Measurements from ENCODE around the gene INPP5B.

INPP5B gene

GRCh38 chr1:37951041-37951782, 4.4 kb upstream of the INPP5B start:
- Histone ChIP-seq H3K9me3 (ENCODE audit: insufficient read depth, low read depth, low read length) (no peaks in the 10 kb centered on the region), H3K27me3 (ENCODE audit: insufficient read depth, low read length, poor library complexity, severe bottlenecking) (no peaks in the 10 kb centered on the region), H4K20me1 (ENCODE audit: insufficient read depth, low read length, poor library complexity, severe bottlenecking) (no peaks in the 10 kb centered on the region), H3K79me2 (ENCODE audit: insufficient read depth, low read length) (no peaks in the 10 kb centered on the region), H3K4me2 (ENCODE audit: low read depth, low read length, poor library complexity, severe bottlenecking) (no peak overlapping the region), H3K9ac (ENCODE audit: low read depth, low read length, poor library complexity, severe bottlenecking) (no peak overlapping the region), H3K4me3 (ENCODE audit: low read length, poor library complexity, severe bottlenecking) (no peak overlapping the region), H3K36me3 (ENCODE audit: insufficient read depth, low read length) (no peaks in the 10 kb centered on the region; the same call in 1 of the 2 replicates), H3F3A (ENCODE audit: low read depth) (no peaks in the 10 kb centered on the region), H2AFZ (ENCODE audit: low read length) (no peak overlapping the region), H3K9me2 (replicated peaks; ENCODE audit: low read depth, low read length) (no peaks in the 10 kb centered on the region), H3K4me1 (ENCODE audit: insufficient read depth, low read length, poor library complexity, severe bottlenecking) (no peaks in the 10 kb centered on the region)
- no peak for TF ChIP-seq EZH2phosphoT487 (IDR thresholded peaks at IDR 0.05; ENCODE audit: borderline replicate concordance)
- no peak for TF ChIP-seq CTCF (conservative IDR thresholded peaks at IDR 0.05; ENCODE audit: low read length)

GRCh38 chr1:37949524-37950152, 2.8 kb upstream of the INPP5B start:
- Histone ChIP-seq H3K9ac (ENCODE audit: low read depth, low read length, poor library complexity, severe bottlenecking) (no peak overlapping the region), H3K36me3 (ENCODE audit: insufficient read depth, low read length) (no peaks in the 10 kb centered on the region), H3K27me3 (ENCODE audit: insufficient read depth, low read length, poor library complexity, severe bottlenecking) (no peaks in the 10 kb centered on the region), H3K9me3 (ENCODE audit: insufficient read depth, low read depth, low read length) (no peaks in the 10 kb centered on the region), H3F3A (ENCODE audit: low read depth) (no peaks in the 10 kb centered on the region), H2AFZ (ENCODE audit: low read length) (no peak overlapping the region), H3K4me3 (ENCODE audit: low read length, poor library complexity, severe bottlenecking) (no peak overlapping the region), H3K79me2 (ENCODE audit: insufficient read depth, low read length) (no peaks in the 10 kb centered on the region), H3K4me1 (ENCODE audit: insufficient read depth, low read length, poor library complexity, severe bottlenecking) (no peaks in the 10 kb centered on the region), H3K9me2 (replicated peaks; ENCODE audit: low read depth, low read length) (no peaks in the 10 kb centered on the region), H4K20me1 (ENCODE audit: insufficient read depth, low read length, poor library complexity, severe bottlenecking) (no peaks in the 10 kb centered on the region), H3K4me2 (ENCODE audit: low read depth, low read length, poor library complexity, severe bottlenecking) (no peak overlapping the region)
- no peak for TF ChIP-seq CTCF (conservative IDR thresholded peaks at IDR 0.05; ENCODE audit: low read length)
- no peak for TF ChIP-seq EZH2phosphoT487 (IDR thresholded peaks at IDR 0.05; ENCODE audit: borderline replicate concordance)

- no peaks in the 10 kb centered on the region for H3K79me2 ChIP-seq (ENCODE audit: insufficient read depth, low read length)
- no peaks in the 10 kb centered on the region for H4K20me1 ChIP-seq (ENCODE audit: insufficient read depth, low read length, poor library complexity, severe bottlenecking)
- no peaks in the 10 kb centered on the region for H3K36me3 ChIP-seq (ENCODE audit: insufficient read depth, low read length)
- no peak overlapping the region for H3K4me2 ChIP-seq (ENCODE audit: low read depth, low read length, poor library complexity, severe bottlenecking)
- H2AFZ ChIP-seq (ENCODE audit: low read length) = no peak overlapping the region
- H3K4me3 ChIP-seq (ENCODE audit: low read length, poor library complexity, severe bottlenecking) = no peak overlapping the region
- H3K9ac ChIP-seq (ENCODE audit: low read depth, low read length, poor library complexity, severe bottlenecking) = no peak overlapping the region
- no peaks in the 10 kb centered on the region for H3K9me2 ChIP-seq (replicated peaks; ENCODE audit: low read depth, low read length)
- H3K9me3 ChIP-seq (ENCODE audit: insufficient read depth, low read depth, low read length) = no peaks in the 10 kb centered on the region
- H3K4me1 ChIP-seq (ENCODE audit: insufficient read depth, low read length, poor library complexity, severe bottlenecking) = no peaks in the 10 kb centered on the region
- TF ChIP-seq CTCF (conservative IDR thresholded peaks at IDR 0.05; ENCODE audit: low read length) (no peak), EZH2phosphoT487 (IDR thresholded peaks at IDR 0.05; ENCODE audit: borderline replicate concordance) (no peak)
- no peaks in the 10 kb centered on the region for H3F3A ChIP-seq (ENCODE audit: low read depth)
- no peaks in the 10 kb centered on the region for H3K27me3 ChIP-seq (ENCODE audit: insufficient read depth, low read length, poor library complexity, severe bottlenecking)
These were observed 2.0 kb upstream of the INPP5B start for GRCh38 chr1:37948841-37949240.

All from Loucy (cell line).